ENCODE measurements around the gene STK4. TPM values are rescaled to one million over a fixed set of nuclear protein-coding genes. Genes with fewer than 3 reads are reported as not detected.

The STK4 gene
- total RNA-seq, 1 experiment from 2014 or later, result 60.9 TPM

- intact Hi-C loops (cut with micrococcal nuclease; ENCODE audit: unreplicated experiment), result loop anchor here (1.0 to 5.0 kb wide), 6 partner anchors 33 to 733 kb away; no protein-coding TSS in a partner anchor
- ChIA-PET POLR2A (ENCODE audit: unreplicated experiment) (interaction anchor here (0.5 to 0.6 kb wide), 5 partner anchors 67 to 727 kb away, joined by 3 to 10 read pairs (median 6); no protein-coding TSS in a partner anchor), CTCF (interaction anchor here (0.7 to 4.1 kb wide), 12 partner anchors 9 to 274 kb away, joined by 3 to 31 read pairs (median 4); no protein-coding TSS in a partner anchor)
- Histone ChIP-seq H3K9me2 (ENCODE audit: insufficient read depth) (no peaks in the 10 kb centered on the region), H3K4me2 (no peak overlapping the region), H3K27ac (no peak overlapping the region), H3K27me3 (ENCODE audit: insufficient read depth, low read depth) (no peaks in the 10 kb centered on the region), H3K9me3 (ENCODE audit: insufficient read depth, low read depth) (no peaks in the 10 kb centered on the region), H3K79me2 (ENCODE audit: low read depth) (peaks cover 11% of the 10 kb centered on the region), H3K4me3 (no peak overlapping the region), H3K4me1 (replicated peaks; ENCODE audit: insufficient read depth) (peaks cover 26% of the 10 kb centered on the region), H3F3A (ENCODE audit: insufficient read depth, low read depth) (peaks cover 31% of the 10 kb centered on the region), H4K20me1 (ENCODE audit: insufficient read depth) (no peaks in the 10 kb centered on the region), H3K36me3 (ENCODE audit: low read depth) (no peaks in the 10 kb centered on the region), H2AFZ (no peak overlapping the region)
- DNase-seq, result no peak
- TF ChIP-seq CTCF (conservative IDR thresholded peaks at IDR 0.05) (no peak), EZH2 (IDR thresholded peaks at IDR 0.05; ENCODE audit: low read depth) (no peak)
- no TSS peak for BruUV-seq (replicated peaks)
Observed at GRCh38 chr20:45044601-45045000, 78.3 kb downstream of the STK4 start.

- Histone ChIP-seq H3K4me2 (no peak overlapping the region), H3K27me3 (ENCODE audit: insufficient read depth, low read depth) (no peaks in the 10 kb centered on the region), H3K27ac (no peak overlapping the region), H2AFZ (no peak overlapping the region), H3K9me3 (ENCODE audit: insufficient read depth, low read depth) (no peaks in the 10 kb centered on the region), H3K4me1 (replicated peaks; ENCODE audit: insufficient read depth) (peaks cover 3% of the 10 kb centered on the region; the same call in 1 of the 2 replicates), H3K36me3 (ENCODE audit: low read depth) (no peaks in the 10 kb centered on the region), H4K20me1 (ENCODE audit: insufficient read depth) (no peaks in the 10 kb centered on the region), H3K79me2 (ENCODE audit: low read depth) (peaks cover 6% of the 10 kb centered on the region; the same call in 1 of the 2 replicates), H3K9me2 (ENCODE audit: insufficient read depth) (no peaks in the 10 kb centered on the region), H3F3A (ENCODE audit: insufficient read depth, low read depth) (peaks cover 9% of the 10 kb centered on the region; the same call in 1 of the 2 replicates), H3K4me3 (no peak overlapping the region)
- intact Hi-C loops (cut with micrococcal nuclease; ENCODE audit: unreplicated experiment), result no loop called here
- CTCF ChIA-PET, result no interaction called here
- TF ChIP-seq CTCF (conservative IDR thresholded peaks at IDR 0.05) (no peak), EZH2 (IDR thresholded peaks at IDR 0.05; ENCODE audit: low read depth) (no peak)
- DNase-seq, result no peak
- no TSS peak for BruUV-seq (replicated peaks)
- POLR2A ChIA-PET (ENCODE audit: unreplicated experiment), result interaction anchor here (0.6 kb wide), 1 partner anchor 327 kb away, joined by 25 read pairs; no protein-coding TSS in a partner anchor
Observed at GRCh38 chr20:45047581-45048119, 81.3 kb downstream of the STK4 start.

- no peaks in the 10 kb centered on the region for H3K4me1 ChIP-seq (replicated peaks; ENCODE audit: insufficient read depth)
- H3K79me2 ChIP-seq (ENCODE audit: low read depth), result no peaks in the 10 kb centered on the region
- no peak overlapping the region for H3K4me2 ChIP-seq
- DNase-seq, result no peak
- TF ChIP-seq EZH2 (IDR thresholded peaks at IDR 0.05; ENCODE audit: low read depth) (no peak), CTCF (conservative IDR thresholded peaks at IDR 0.05) (no peak)
- H3K27me3 ChIP-seq (ENCODE audit: insufficient read depth, low read depth), result no peaks in the 10 kb centered on the region
- H3K4me3 ChIP-seq, result no peak overlapping the region
- H3K9me2 ChIP-seq (ENCODE audit: insufficient read depth), result no peaks in the 10 kb centered on the region
- intact Hi-C loops (cut with micrococcal nuclease; ENCODE audit: unreplicated experiment), result no loop called here
- no peak overlapping the region for H3K27ac ChIP-seq
- BruUV-seq (replicated peaks), result no TSS peak
- H4K20me1 ChIP-seq (ENCODE audit: insufficient read depth), result no peaks in the 10 kb centered on the region
- no peaks in the 10 kb centered on the region for H3K9me3 ChIP-seq (ENCODE audit: insufficient read depth, low read depth)
- 0 out of 2 replicates have a peak, but pooled peaks cover 3% of the 10 kb centered on the region for H3F3A ChIP-seq (ENCODE audit: insufficient read depth, low read depth)
- H2AFZ ChIP-seq, result no peak overlapping the region
- H3K36me3 ChIP-seq (ENCODE audit: low read depth), result 0 out of 2 replicates have a peak, but pooled peaks cover 4% of the 10 kb centered on the region
- ChIA-PET POLR2A (ENCODE audit: unreplicated experiment) (interaction anchor here (0.6 kb wide), 1 partner anchor 79 kb away, joined by 4 read pairs; no protein-coding TSS in a partner anchor), CTCF (interaction anchor here (0.6 to 1.6 kb wide), 5 partner anchors 11 to 722 kb away, joined by 3 to 4 read pairs (median 3); no protein-coding TSS in a partner anchor)
Observed at GRCh38 chr20:45049438-45049837, 83.1 kb downstream of the STK4 start.
